ENCODE results near the gene GOT1. TPM values are rescaled to one million over a fixed set of nuclear protein-coding genes. Genes with fewer than 3 reads are reported as not detected.
A peak's percentile ranks its signal among the peaks of the same experiment; 100 is the strongest.

Gene GOT1
- 44.7 and 55.3 TPM in 2 replicates for polyA plus RNA-seq (2014; cell fraction: cytosol; rRNA removed)
- polyA plus RNA-seq (2014; cell fraction: nucleus; rRNA removed): 20.5 and 35.0 TPM in 2 replicates

GRCh38 chr10:99430451-99431189 lies at the start of gene GOT1:
Gene GOT1 (minus strand): TSS chr10:99430624. CDS start chr10:99430565, 59 bp downstream.
- peak; percentile 99 for DNase-seq (ENCODE audit: low spot score)

DNA sequence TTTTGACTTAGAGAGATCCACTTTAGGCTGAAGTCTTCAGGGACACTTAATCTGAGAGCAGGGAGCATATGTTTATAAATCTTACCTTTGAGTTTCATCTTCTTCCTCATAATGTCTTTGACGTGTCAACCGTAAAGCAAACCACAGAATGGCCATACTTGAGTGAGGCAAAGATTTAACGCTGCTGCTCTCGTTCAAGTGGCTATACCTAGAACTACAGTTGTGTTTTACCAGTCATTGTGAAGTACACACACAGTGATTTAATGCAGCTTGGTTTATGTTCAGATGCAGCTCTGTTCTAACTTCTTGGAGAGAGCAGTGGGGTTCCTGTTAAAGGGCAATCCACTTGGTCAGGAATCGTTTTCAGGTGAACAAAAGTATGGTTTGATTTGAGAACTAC lies 39.9 kb upstream of the GOT1 start:
- DNase-seq (ENCODE audit: low spot score): no peak

- DNase-seq (ENCODE audit: low spot score): no peak
Observed at GRCh38 chr10:99467236-99467999, 37.0 kb upstream of the GOT1 start.

- no peak for DNase-seq (ENCODE audit: low spot score)
Observed at GRCh38 chr10:99466632-99467223, 36.3 kb upstream of the GOT1 start.

DNA sequence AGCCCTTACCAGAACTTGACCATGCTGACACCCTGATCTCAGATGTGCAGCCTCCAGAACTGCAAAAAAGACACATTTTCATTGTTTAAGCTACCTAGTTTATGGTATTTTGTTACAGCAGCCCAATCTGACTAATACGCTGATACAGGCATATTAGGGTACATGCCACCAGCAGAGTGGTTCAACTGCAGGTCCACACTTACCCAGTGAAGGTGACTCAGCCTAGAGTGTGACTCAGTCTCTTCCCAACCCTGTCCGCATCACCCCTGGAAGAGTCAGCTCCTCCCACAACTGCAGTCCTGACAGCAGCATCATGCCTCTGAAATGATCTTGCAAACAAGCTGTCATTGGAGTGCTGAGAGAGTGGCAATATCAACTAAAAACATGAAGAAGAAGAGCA lies 30.8 kb upstream of the GOT1 start:
- no peak for DNase-seq (ENCODE audit: low spot score)

DNA sequence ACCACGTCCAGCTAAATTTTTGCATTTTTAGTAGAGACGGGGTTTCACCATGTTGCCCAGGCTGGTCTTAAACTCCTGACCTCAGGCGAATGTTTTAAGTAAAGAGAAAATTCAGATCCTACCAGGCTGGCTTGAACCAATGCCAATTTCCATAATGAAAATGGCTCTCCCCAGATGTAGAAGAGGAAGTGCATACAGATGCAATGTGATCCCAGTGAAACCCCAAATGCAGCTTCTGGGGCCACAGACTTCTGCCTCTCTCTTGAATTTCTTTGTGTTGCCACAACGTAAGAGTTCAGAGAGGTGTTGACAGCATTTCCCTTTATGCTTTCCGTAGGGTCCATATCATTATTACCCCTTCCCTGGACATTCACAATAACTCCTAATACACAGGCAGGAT lies 29.6 kb upstream of the GOT1 start:
- no peak for DNase-seq (ENCODE audit: low spot score)

- DNase-seq (ENCODE audit: low spot score): no peak
Observed at GRCh38 chr10:99459217-99459616, 28.8 kb upstream of the GOT1 start.

DNA sequence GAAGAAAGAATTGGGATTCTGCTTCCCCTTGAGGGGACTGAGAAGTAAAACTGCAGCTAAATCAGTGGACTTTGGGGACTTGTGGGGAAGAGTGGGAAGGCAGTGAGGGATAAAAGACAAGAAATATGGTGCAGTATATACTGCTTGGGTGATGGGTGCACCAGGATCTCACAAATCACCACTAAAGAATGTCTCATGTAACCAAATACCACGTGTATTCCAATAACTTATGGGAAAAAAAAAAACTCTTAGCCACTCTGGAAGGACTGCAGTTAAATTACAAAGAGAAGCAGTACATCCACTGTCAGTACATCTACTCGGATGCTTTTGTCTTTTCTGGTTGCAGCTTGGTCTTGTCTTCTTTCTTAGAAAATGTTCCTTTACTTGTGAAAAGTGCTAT lies 27.4 kb upstream of the GOT1 start:
- no peak for DNase-seq (ENCODE audit: low spot score)

DNA sequence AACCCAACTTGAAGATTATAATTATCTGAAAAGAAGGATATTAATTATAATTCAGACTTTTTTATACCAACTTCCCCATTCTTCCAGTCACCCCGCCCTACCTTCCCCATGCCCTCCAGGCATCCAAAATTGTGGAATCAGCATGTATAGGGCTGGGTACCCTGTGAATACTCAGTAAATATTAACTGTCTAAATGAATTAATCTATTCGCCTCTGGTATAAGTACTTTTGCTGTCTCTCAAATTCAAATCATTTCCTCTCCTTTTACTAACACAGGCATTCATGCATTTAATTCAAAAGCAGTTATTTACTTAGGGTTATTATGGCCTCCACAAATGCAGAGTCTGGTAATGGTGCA lies 26.5 kb upstream of the GOT1 start:
- no peak for DNase-seq (ENCODE audit: low spot score)

DNA sequence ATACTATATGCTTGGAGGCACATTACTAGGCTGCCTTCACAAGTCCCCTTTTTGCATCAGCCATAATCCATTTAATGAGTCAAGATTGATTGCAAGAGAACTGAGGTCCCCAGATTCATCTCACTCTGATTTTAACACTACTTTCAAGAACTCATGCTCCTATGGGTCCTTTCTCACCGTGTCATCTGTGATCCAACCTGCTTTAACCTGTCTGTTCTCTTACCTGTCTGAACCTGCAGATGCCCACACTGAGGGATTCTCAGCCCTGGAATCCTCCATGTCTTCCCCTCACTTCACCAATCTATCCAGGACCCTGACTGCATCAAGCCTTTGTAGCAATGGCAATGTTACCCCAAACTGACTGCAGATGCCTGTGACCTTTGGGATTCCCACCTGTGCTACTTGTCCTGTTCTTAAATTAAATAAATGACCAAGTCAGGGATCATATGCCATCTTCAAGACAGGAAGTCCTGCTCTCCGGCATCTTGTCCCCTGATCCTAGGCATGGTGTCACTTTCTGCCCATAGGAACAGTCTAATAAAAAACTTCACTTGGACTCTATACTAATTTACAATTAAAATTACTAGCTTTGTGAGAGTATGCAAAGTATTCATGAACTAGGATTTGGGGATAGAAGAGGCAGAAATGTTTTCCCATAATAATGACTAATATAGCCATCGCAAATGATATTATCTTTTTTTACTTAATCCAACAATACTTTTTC lies 25.9 kb upstream of the GOT1 start:
- DNase-seq (ENCODE audit: low spot score): no peak

- DNase-seq (ENCODE audit: low spot score): no peak
Observed at GRCh38 chr10:99451981-99452380, 21.6 kb upstream of the GOT1 start.

- no peak for DNase-seq (ENCODE audit: low spot score)
Observed at GRCh38 chr10:99451499-99451788, 21.0 kb upstream of the GOT1 start.

- no peak for DNase-seq (ENCODE audit: low spot score)
Observed at GRCh38 chr10:99450624-99451498, 20.4 kb upstream of the GOT1 start.

- no peak for DNase-seq (ENCODE audit: low spot score)
Observed at GRCh38 chr10:99450156-99450555, 19.7 kb upstream of the GOT1 start.

GRCh38 chr10:99449023-99449422 lies 18.6 kb upstream of the GOT1 start:
- DNase-seq (ENCODE audit: low spot score): no peak

DNA sequence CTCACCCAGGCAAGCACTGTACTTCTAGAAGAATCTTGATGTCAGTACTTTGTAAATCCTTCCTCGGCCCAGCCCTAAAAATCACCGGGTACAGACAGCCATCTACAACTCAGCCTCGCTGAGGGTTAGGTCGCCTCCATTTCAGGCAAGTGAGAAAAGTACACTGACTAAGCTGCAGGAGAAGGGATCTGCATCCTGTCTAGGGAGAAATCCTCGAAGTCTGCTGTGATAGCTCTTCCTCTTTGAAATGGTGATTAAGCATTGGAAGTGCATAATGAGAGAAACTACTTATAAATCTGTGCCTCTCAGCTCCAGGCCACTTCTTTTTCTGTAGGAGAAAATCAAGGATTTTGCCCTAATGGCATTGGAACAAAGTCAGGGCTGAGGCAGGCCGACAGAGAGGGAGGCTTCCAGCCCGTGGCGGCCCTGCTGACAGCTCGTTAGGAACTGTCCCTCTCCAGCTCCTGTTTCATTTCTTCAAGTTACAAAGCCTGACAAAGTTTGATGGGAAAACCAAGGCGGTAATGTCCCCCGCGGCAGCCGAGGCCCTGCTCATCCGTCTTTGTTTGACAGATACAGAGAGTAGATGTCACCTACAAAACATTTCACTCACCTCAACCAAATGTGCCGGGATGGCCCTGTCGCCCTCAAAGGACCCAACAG lies 14.1 kb upstream of the GOT1 start:
- no peak for DNase-seq (ENCODE audit: low spot score)

GRCh38 chr10:99443500-99443899 lies 13.1 kb upstream of the GOT1 start:
- DNase-seq (ENCODE audit: low spot score): no peak

DNA sequence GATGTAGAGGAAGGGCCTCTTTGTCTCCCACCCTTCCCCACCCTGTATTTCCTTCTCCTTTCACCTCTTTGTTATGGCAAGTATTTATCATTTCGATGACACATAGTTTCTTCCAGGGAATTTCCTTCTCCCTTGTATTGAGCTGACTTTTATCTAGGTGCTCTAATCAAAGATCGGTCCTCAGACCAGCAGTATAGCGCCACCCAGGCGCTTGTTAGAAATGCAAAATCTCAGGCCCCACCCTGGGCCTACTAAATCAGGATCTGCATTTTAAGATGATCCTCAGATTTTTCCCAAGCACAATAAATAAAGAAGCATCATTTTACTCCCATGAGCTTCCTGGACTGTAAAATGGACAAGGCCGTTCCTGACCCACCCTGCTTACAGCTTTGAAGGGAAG lies 12.0 kb upstream of the GOT1 start:
- DNase-seq (ENCODE audit: low spot score): no peak

GRCh38 chr10:99438890-99439289 lies 8.5 kb upstream of the GOT1 start:
- DNase-seq (ENCODE audit: low spot score): no peak

GRCh38 chr10:99435986-99436638 lies 5.7 kb upstream of the GOT1 start:
- peak; percentile 45 for DNase-seq (ENCODE audit: low spot score)
